IMR-90 (cell line): Measurements from ENCODE around the gene MDC1. TPM values are rescaled to one million over a fixed set of nuclear protein-coding genes. Genes with fewer than 3 reads are reported as not detected.

Source experiments
- ATAC-seq: fragments of 200-7000 bp; cut with Tn5 transposase; 2 replicates; pipeline ENCODE4 v1.9.1; 2020; ENCODE audit warnings: low read depth, mild to moderate bottlenecking, moderate library complexity
- BruUV-seq: library from RNA; stranded (reverse); fragments of 400-500 nt; replicated peaks from 2 replicates; lab custom pipeline; 2021; lab: Mats Ljungman, UMichigan
- CTCF ChIA-PET: fragments of 300-600 bp; formaldehyde crosslinking; extraction: SDS; loops from one replicate; lab custom pipeline; 2021; ENCODE audit warnings: antibody characterized with exemption; lab: Yijun Ruan, JAX
- POLR2A ChIA-PET: fragments of 300-600 bp; sonication (Branson Sonifier 250); formaldehyde crosslinking; loops from one replicate; lab custom pipeline; 2022; ENCODE audit warnings: antibody characterized with exemption; ENCODE audit not compliant: unreplicated experiment; lab: Charles Lee
- DNase-seq: peaks from one replicate; pipeline ENCODE4 v3.0.0; 2013
- H2AFZ ChIP-seq: replicated peaks from 2 replicates; pipeline ENCODE3; 2013; ENCODE audit warnings: low read length, mild to moderate bottlenecking; ENCODE audit not compliant: poor library complexity
- H2AK5ac ChIP-seq: 2 replicates; pipeline ENCODE4 v1.6.1; 2013; ENCODE audit warnings: low read depth, low read length, inconsistent platforms
- H2AK9ac ChIP-seq: replicated peaks from 2 replicates; pipeline ENCODE3; 2013; ENCODE audit warnings: mild to moderate bottlenecking, low read depth, low read length, moderate library complexity; ENCODE audit not compliant: poor library complexity
- H2BK120ac ChIP-seq: 2 replicates; pipeline ENCODE4 v1.6.1; 2013; ENCODE audit warnings: low read depth, low read length, inconsistent platforms
- H2BK15ac ChIP-seq: 3 replicates; pipeline ENCODE4 v1.6.1; 2013; ENCODE audit warnings: low read depth, low read length, inconsistent platforms
- H2BK20ac ChIP-seq: 2 replicates; pipeline ENCODE4 v1.6.1; 2013; ENCODE audit warnings: low read depth, mild to moderate bottlenecking, inconsistent platforms, low read length, moderate library complexity
- H2BK5ac ChIP-seq: 2 replicates; pipeline ENCODE4 v1.6.1; 2013; ENCODE audit warnings: mild to moderate bottlenecking, low read depth, low read length, inconsistent platforms; ENCODE audit not compliant: poor library complexity, severe bottlenecking
- H3K14ac ChIP-seq: replicated peaks from 2 replicates; pipeline ENCODE4 v1.6.1; 2013; ENCODE audit warnings: low read depth, low read length, inconsistent platforms
- H3K18ac ChIP-seq: 2 replicates; pipeline ENCODE4 v1.6.1; 2013; ENCODE audit warnings: low read depth, low read length, control low read depth
- H3K23ac ChIP-seq: 2 replicates; pipeline ENCODE4 v1.6.1; 2013; ENCODE audit warnings: low read depth, low read length, inconsistent platforms
- H3K27ac ChIP-seq: 2 replicates; pipeline ENCODE4 v1.5.1; 2013; ENCODE audit warnings: mild to moderate bottlenecking, control low read depth, low read length; ENCODE audit not compliant: insufficient read depth
- H3K27me3 ChIP-seq: 2 replicates; pipeline ENCODE4 v1.6.1; 2013; ENCODE audit warnings: low read length; ENCODE audit not compliant: control insufficient read depth, insufficient read depth
- H3K36me3 ChIP-seq: 2 replicates; pipeline ENCODE4 v1.6.1; 2013; ENCODE audit warnings: low read length, mixed read lengths; ENCODE audit not compliant: control insufficient read depth, insufficient read depth
- H3K4ac ChIP-seq: 2 replicates; pipeline ENCODE4 v1.6.1; 2013; ENCODE audit warnings: low read depth, low read length, inconsistent platforms
- H3K4me1 ChIP-seq: 2 replicates; pipeline ENCODE4 v1.6.1; 2013; ENCODE audit warnings: low read length, mixed read lengths; ENCODE audit not compliant: control insufficient read depth, insufficient read depth
- H3K4me2 ChIP-seq: 2 replicates; pipeline ENCODE4 v1.6.1; 2013; ENCODE audit warnings: low read depth, mild to moderate bottlenecking, control low read depth, low read length, moderate library complexity
- H3K4me3 ChIP-seq: 2 replicates; pipeline ENCODE4 v1.5.1; 2013; ENCODE audit warnings: low read depth, mild to moderate bottlenecking, control low read depth, low read length, moderate library complexity; ENCODE audit not compliant: insufficient read depth
- H3K56ac ChIP-seq: 2 replicates; pipeline ENCODE4 v1.6.1; 2013; ENCODE audit warnings: low read length, inconsistent platforms; ENCODE audit not compliant: insufficient read depth; ENCODE audit errors: extremely low read depth
- H3K79me1 ChIP-seq, 2 experiments: 2 replicates each; pipeline ENCODE4 v1.6.1; 2013; ENCODE audit warnings: low read length in 2 of 2, inconsistent platforms in 1 of 2, low read depth in 1 of 2
- H3K9ac ChIP-seq: 2 replicates; pipeline ENCODE4 v1.6.1; 2013; ENCODE audit warnings: low read depth, low read length, control low read depth
- H3K9me1 ChIP-seq: 2 replicates; pipeline ENCODE4 v1.6.1; 2013; ENCODE audit warnings: low read length, inconsistent platforms; ENCODE audit not compliant: insufficient read depth
- H3K9me3 ChIP-seq: 2 replicates; pipeline ENCODE4 v1.6.1; 2013; ENCODE audit warnings: low read length; ENCODE audit not compliant: control insufficient read depth, insufficient read depth
- H4K20me1 ChIP-seq: 2 replicates; pipeline ENCODE4 v1.6.1; 2013; ENCODE audit warnings: low read length, inconsistent platforms; ENCODE audit not compliant: insufficient read depth
- H4K5ac ChIP-seq: 2 replicates; pipeline ENCODE4 v1.6.1; 2013; ENCODE audit warnings: mild to moderate bottlenecking, low read depth, low read length, control low read depth
- H4K8ac ChIP-seq, 2 experiments: 2 replicates each; pipeline ENCODE4 v1.6.1; 2013; ENCODE audit warnings: low read depth in 2 of 2, low read length in 2 of 2, control low read depth in 1 of 2, inconsistent platforms in 1 of 2
- H4K91ac ChIP-seq: 2 replicates; pipeline ENCODE4 v1.6.1; 2013; ENCODE audit warnings: low read depth, low read length, inconsistent platforms; ENCODE audit not compliant: insufficient read depth
- CEBPB ChIP-seq: IDR thresholded peaks from 2 replicates; pipeline ENCODE4 v1.6.1; 2012; ENCODE audit warnings: low read depth, low read length, improper control_type of control experiment
- MAZ ChIP-seq: IDR thresholded peaks from 2 replicates; pipeline ENCODE4 v1.6.1; 2012; ENCODE audit warnings: low read depth, mild to moderate bottlenecking, low read length, improper control_type of control experiment, moderate library complexity, borderline replicate concordance
- MXI1 ChIP-seq: IDR thresholded peaks from 2 replicates; pipeline ENCODE4 v1.6.1; 2012; ENCODE audit warnings: low read depth, mild to moderate bottlenecking, low read length, moderate library complexity, borderline replicate concordance
- RAD21 ChIP-seq: IDR thresholded peaks from 2 replicates; pipeline ENCODE4 v1.6.1; 2012; ENCODE audit warnings: low read length, improper control_type of control experiment
- WGBS, 2 experiments: methylation state at CpG; one replicate each; pipeline versions ENCODE4 v1.1.5 to v1.1.7; 2013; ENCODE audit warnings: missing lambda C conversion rate in 2 of 2; ENCODE audit not compliant: insufficient read length in 1 of 2; ENCODE audit errors: extremely low coverage in 2 of 2; 5-methylcytosine and 5-hydroxymethylcytosine counted together
- dilution Hi-C: fragments of 300-500 bp; cut with HindIII; formaldehyde crosslinking; loops from one replicate; pipeline ENCODE4 v1.14.3; 2018; ENCODE audit warnings: low sequenced_read_pairs; ENCODE audit not compliant: unreplicated experiment
- in situ Hi-C: fragments of 300-500 bp; cut with MboI; formaldehyde crosslinking; loops from 3 replicates; pipeline ENCODE4 v1.14.3; 2019; ENCODE audit warnings: low sequenced_read_pairs, inconsistent platforms, mixed read lengths
- intact Hi-C: fragments of 100-400 bp; cut with micrococcal nuclease; formaldehyde crosslinking; loops from 2 replicates; pipeline ENCODE4 v1.10.0; 2022
- polyA plus RNA-seq, 3 experiments: library from polyadenylated mRNA; depleted of rRNA; stranded (reverse); fragments of >200 nt; gene quantifications; 2 replicates each; pipeline ENCODE4 v1.2.3, GENCODE V29; 2012; ENCODE audit warnings: low replicate concordance in 1 of 3
- total RNA-seq: library from RNA; depleted of rRNA; stranded (reverse); fragments of >200 nt; gene quantifications from 2 replicates; pipeline ENCODE4 v1.2.3, GENCODE V29; 2012

Gene MDC1
- total and polyA plus RNA-seq, 2 of the 4 experiments (the other 2 are of a cell fraction) = 4.5 to 12.1 TPM

DNA sequence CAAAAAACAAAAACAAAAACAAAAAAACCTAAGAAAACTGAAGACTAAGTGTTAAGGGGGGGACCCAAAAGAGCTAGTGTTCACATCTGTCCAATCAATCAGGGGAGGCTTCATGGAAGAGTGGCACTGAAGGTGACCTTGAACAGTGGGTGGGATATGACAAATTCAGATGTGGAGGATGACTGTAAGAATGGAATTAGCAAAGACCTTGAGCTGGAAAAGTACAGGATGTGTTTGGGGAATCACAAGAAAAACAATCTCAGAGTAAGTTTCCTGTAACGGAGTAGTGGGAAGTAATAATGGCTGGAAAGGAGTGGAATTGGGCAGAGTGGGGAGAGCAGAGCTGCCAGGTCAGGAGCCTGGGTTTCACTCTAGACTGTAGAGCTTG lies 30.2 kb upstream of the MDC1 start:
- no peak overlapping the region for H2AFZ ChIP-seq
- peak; percentile 33 for DNase-seq
- 67% methylated on average over 1 of the region's 1 CpG; no CpG with 5 or more reads in 1 of the 2 experiments for WGBS, 2 experiments

More for the DNA sequence above, 30.2 kb upstream of the MDC1 start:
- H4K20me1 ChIP-seq = peaks cover 15% of the 10 kb centered on the region
- peak overlapping the region; percentile 44; the same call in 1 of the 2 replicates for H4K5ac ChIP-seq
- H3K9ac ChIP-seq = no peak overlapping the region
- H2AK5ac ChIP-seq = peak overlapping the region; percentile 93
- H3K18ac ChIP-seq = peak overlapping the region; percentile 87; the same call in 1 of the 2 replicates
- H3K79me1 ChIP-seq = peaks cover 16 to 51% of the 10 kb centered on the region in 2 experiments
- H3K14ac ChIP-seq = peak overlapping the region; percentile 86
- H3K27me3 ChIP-seq = no peaks in the 10 kb centered on the region
- H3K4me1 ChIP-seq = peaks cover 29% of the 10 kb centered on the region
- intact Hi-C loops = no loop called here
- H3K9me1 ChIP-seq = peaks cover 23% of the 10 kb centered on the region
- peak overlapping the region; percentile 48 for H2AK9ac ChIP-seq
- TF ChIP-seq MXI1 (no peak), CEBPB (no peak), RAD21 (no peak), MAZ (no peak)
- no peak overlapping the region for H3K4me3 ChIP-seq
- ChIA-PET CTCF (no interaction called here), POLR2A (interaction anchor here (0.6 kb wide), 1 partner anchor 32 kb away, joined by 3 read pairs; no protein-coding TSS in a partner anchor)
- peak overlapping the region; percentile 63; the same call in 2 of the 3 replicates for H2BK15ac ChIP-seq
- peak overlapping the region; percentile 60 for H2BK20ac ChIP-seq
- H2BK5ac ChIP-seq = peak overlapping the region; percentile 71
- H3K56ac ChIP-seq = no peak overlapping the region
- H3K4ac ChIP-seq = peak overlapping the region; percentile 64
- H4K8ac ChIP-seq = peak overlapping the region; percentile 70 to 76; a peak in 3 of 4 replicates
- peak overlapping the region; percentile 97 for H2BK120ac ChIP-seq
- in situ Hi-C loops = loop anchor here (5.0 kb wide), 1 partner anchor 75 kb away; no protein-coding TSS in a partner anchor
- H3K9me3 ChIP-seq = no peaks in the 10 kb centered on the region
- no peak for ATAC-seq
- dilution Hi-C loops = no loop called here
- no peak overlapping the region for H3K4me2 ChIP-seq
- peaks cover 10% of the 10 kb centered on the region for H3K36me3 ChIP-seq
- peak overlapping the region; percentile 27 for H4K91ac ChIP-seq
- BruUV-seq = no TSS peak
- H3K27ac ChIP-seq = peak overlapping the region; percentile 20; the same call in 1 of the 2 replicates
- peak overlapping the region; percentile 81 for H3K23ac ChIP-seq
